IPS-18a (cell line): ENCODE data around the gene TRO.

Source experiments
- H3K27ac ChIP-seq: one replicate; pipeline ENCODE4 v1.5.1; 2013; ENCODE audit warnings: low read length
- H3K27me3 ChIP-seq: one replicate; pipeline ENCODE4 v1.6.1; 2013; ENCODE audit warnings: mild to moderate bottlenecking, low read length; ENCODE audit not compliant: control insufficient read depth, insufficient read depth
- H3K36me3 ChIP-seq: one replicate; pipeline ENCODE4 v1.6.1; 2013; ENCODE audit warnings: low read depth, low read length; ENCODE audit not compliant: control insufficient read depth
- H3K4me1 ChIP-seq: one replicate; pipeline ENCODE4 v1.6.1; 2013; ENCODE audit warnings: low read depth, low read length; ENCODE audit not compliant: control insufficient read depth
- H3K4me3 ChIP-seq: one replicate; pipeline ENCODE4 v1.5.1; 2013; ENCODE audit warnings: low read length
- H3K9ac ChIP-seq: one replicate; pipeline ENCODE4 v1.6.1; 2013; ENCODE audit warnings: mild to moderate bottlenecking, low read length, moderate library complexity
- H3K9me3 ChIP-seq: one replicate; pipeline ENCODE4 v1.6.1; 2013; ENCODE audit warnings: low read depth, low read length; ENCODE audit not compliant: control insufficient read depth

The TRO gene

GRCh38 chrX:54920610-54921426, at the start of gene TRO:
TRO (plus strand) TSS chrX:54920824; CDS start chrX:54922247, 1,423 bp downstream.
- Histone ChIP-seq H3K9me3 (peaks cover 19% of the 10 kb centered on the region), H3K27ac (no peak within 1 kb of the TSS), H3K9ac (peak within 1 kb of the TSS; percentile 36), H3K4me3 (peak within 1 kb of the TSS; percentile 83), H3K27me3 (no peaks in the 10 kb centered on the region), H3K4me1 (no peaks in the 10 kb centered on the region), H3K36me3 (peaks cover 24% of the 10 kb centered on the region)

GRCh38 chrX:54885740-54886139, 34.9 kb upstream of the TRO start:
- Histone ChIP-seq H3K9ac (no peak overlapping the region), H3K4me1 (no peaks in the 10 kb centered on the region), H3K27ac (no peak overlapping the region), H3K27me3 (no peaks in the 10 kb centered on the region), H3K4me3 (no peak overlapping the region), H3K36me3 (no peaks in the 10 kb centered on the region), H3K9me3 (peaks cover 16% of the 10 kb centered on the region)

GRCh38 chrX:54891573-54891972, 29.1 kb upstream of the TRO start:
- Histone ChIP-seq H3K27me3 (no peaks in the 10 kb centered on the region), H3K27ac (no peak overlapping the region), H3K4me3 (no peak overlapping the region), H3K9me3 (peaks cover 8% of the 10 kb centered on the region), H3K4me1 (no peaks in the 10 kb centered on the region), H3K36me3 (no peaks in the 10 kb centered on the region), H3K9ac (no peak overlapping the region)

GRCh38 chrX:54894159-54894558, 26.5 kb upstream of the TRO start:
- no peaks in the 10 kb centered on the region for H3K27me3 ChIP-seq
- H3K4me3 ChIP-seq = no peak overlapping the region
- H3K27ac ChIP-seq = no peak overlapping the region
- H3K4me1 ChIP-seq = no peaks in the 10 kb centered on the region
- no peak overlapping the region for H3K9ac ChIP-seq
- H3K36me3 ChIP-seq = no peaks in the 10 kb centered on the region
- peaks cover 5% of the 10 kb centered on the region for H3K9me3 ChIP-seq

- H3K27me3 ChIP-seq = no peaks in the 10 kb centered on the region
- H3K9ac ChIP-seq = no peak overlapping the region
- no peaks in the 10 kb centered on the region for H3K4me1 ChIP-seq
- no peak overlapping the region for H3K4me3 ChIP-seq
- H3K9me3 ChIP-seq = peaks cover 13% of the 10 kb centered on the region
- H3K27ac ChIP-seq = no peak overlapping the region
- no peaks in the 10 kb centered on the region for H3K36me3 ChIP-seq
Measured at GRCh38 chrX:54909941-54910340, 10.7 kb upstream of the TRO start.

GRCh38 chrX:54921427-54922021, 900 bp downstream of the TRO start:
- Histone ChIP-seq H3K36me3 (peaks cover 29% of the 10 kb centered on the region), H3K4me1 (no peaks in the 10 kb centered on the region), H3K27ac (no peak overlapping the region), H3K9ac (peak overlapping the region; percentile 36), H3K27me3 (no peaks in the 10 kb centered on the region), H3K4me3 (peak overlapping the region; percentile 83), H3K9me3 (peaks cover 13% of the 10 kb centered on the region)

GRCh38 chrX:54922547-54922946, 1.9 kb downstream of the TRO start:
- Histone ChIP-seq H3K27ac (no peak overlapping the region), H3K4me3 (no peak overlapping the region), H3K27me3 (no peaks in the 10 kb centered on the region), H3K9ac (no peak overlapping the region), H3K4me1 (no peaks in the 10 kb centered on the region), H3K36me3 (peaks cover 40% of the 10 kb centered on the region), H3K9me3 (peaks cover 9% of the 10 kb centered on the region)

- Histone ChIP-seq H3K27ac (no peak overlapping the region), H3K9me3 (peaks cover 9% of the 10 kb centered on the region), H3K27me3 (no peaks in the 10 kb centered on the region), H3K4me3 (no peak overlapping the region), H3K9ac (no peak overlapping the region), H3K36me3 (peaks cover 48% of the 10 kb centered on the region), H3K4me1 (no peaks in the 10 kb centered on the region)
Measured at GRCh38 chrX:54923376-54923775, 2.8 kb downstream of the TRO start.

- Histone ChIP-seq H3K9me3 (peaks cover 15% of the 10 kb centered on the region), H3K27ac (no peak overlapping the region), H3K4me1 (no peaks in the 10 kb centered on the region), H3K4me3 (no peak overlapping the region), H3K27me3 (no peaks in the 10 kb centered on the region), H3K36me3 (peaks cover 68% of the 10 kb centered on the region), H3K9ac (no peak overlapping the region)
Measured at GRCh38 chrX:54926978-54927377, 6.4 kb downstream of the TRO start.

- Histone ChIP-seq H3K27me3 (no peaks in the 10 kb centered on the region), H3K27ac (no peak overlapping the region), H3K4me1 (no peaks in the 10 kb centered on the region), H3K9me3 (peaks cover 12% of the 10 kb centered on the region), H3K4me3 (no peak overlapping the region), H3K9ac (no peak overlapping the region), H3K36me3 (peaks cover 59% of the 10 kb centered on the region)
Measured at GRCh38 chrX:54928876-54929275, 8.3 kb downstream of the TRO start.

- no peak overlapping the region for H3K27ac ChIP-seq
- H3K4me1 ChIP-seq = no peaks in the 10 kb centered on the region
- no peaks in the 10 kb centered on the region for H3K27me3 ChIP-seq
- H3K4me3 ChIP-seq = no peak overlapping the region
- H3K36me3 ChIP-seq = peaks cover 45% of the 10 kb centered on the region
- no peak overlapping the region for H3K9ac ChIP-seq
- H3K9me3 ChIP-seq = peaks cover 6% of the 10 kb centered on the region
Measured at GRCh38 chrX:54930291-54931049, 9.8 kb downstream of the TRO start.
